ENCODE data around the gene PDP2. TPM values are rescaled to one million over a fixed set of nuclear protein-coding genes. Genes with fewer than 3 reads are reported as not detected.

The PDP2 gene
- total RNA-seq, 4 donors from 2014 or later: 4.9 to 36.2 (median 11.5) TPM

DNA sequence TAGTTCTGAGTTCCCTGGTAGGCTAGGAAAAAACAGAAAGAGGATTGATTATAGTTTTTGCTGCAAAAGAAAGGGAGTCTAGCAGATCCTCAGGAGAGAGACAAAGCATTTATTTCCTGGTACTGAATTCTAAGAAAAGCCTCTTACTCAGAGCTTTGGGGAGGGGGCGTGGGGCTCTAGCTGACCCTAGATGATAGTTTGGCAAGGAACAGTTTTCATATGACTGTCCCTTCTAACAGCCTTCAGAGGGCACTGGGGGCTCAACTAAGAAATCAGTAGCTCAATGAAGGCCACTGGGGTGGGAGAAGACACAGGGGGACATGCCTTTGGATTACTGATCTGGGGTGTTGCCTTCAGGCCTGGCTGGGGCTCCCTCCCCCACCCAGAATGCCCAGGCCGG, 32.1 kb upstream of the PDP2 start:
- TF ChIP-seq POLR2A (IDR thresholded peaks at IDR 0.05) (no peak), POLR2AphosphoS5 (IDR thresholded peaks at IDR 0.05) (no peak), EP300 (IDR thresholded peaks at IDR 0.05; ENCODE audit: low read depth) (no peak)
- TF ChIP-seq, protein P1, sequence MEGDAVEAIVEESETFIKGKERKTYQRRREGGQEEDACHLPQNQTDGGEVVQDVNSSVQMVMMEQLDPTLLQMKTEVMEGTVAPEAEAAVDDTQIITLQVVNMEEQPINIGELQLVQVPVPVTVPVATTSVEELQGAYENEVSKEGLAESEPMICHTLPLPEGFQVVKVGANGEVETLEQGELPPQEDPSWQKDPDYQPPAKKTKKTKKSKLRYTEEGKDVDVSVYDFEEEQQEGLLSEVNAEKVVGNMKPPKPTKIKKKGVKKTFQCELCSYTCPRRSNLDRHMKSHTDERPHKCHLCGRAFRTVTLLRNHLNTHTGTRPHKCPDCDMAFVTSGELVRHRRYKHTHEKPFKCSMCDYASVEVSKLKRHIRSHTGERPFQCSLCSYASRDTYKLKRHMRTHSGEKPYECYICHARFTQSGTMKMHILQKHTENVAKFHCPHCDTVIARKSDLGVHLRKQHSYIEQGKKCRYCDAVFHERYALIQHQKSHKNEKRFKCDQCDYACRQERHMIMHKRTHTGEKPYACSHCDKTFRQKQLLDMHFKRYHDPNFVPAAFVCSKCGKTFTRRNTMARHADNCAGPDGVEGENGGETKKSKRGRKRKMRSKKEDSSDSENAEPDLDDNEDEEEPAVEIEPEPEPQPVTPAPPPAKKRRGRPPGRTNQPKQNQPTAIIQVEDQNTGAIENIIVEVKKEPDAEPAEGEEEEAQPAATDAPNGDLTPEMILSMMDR (IDR thresholded peaks at IDR 0.05): no peak
- Histone ChIP-seq H3K36me3 (no peaks in the 10 kb centered on the region), H3K9me3 (no peaks in the 10 kb centered on the region), H3K27me3 (peaks cover 32% of the 10 kb centered on the region), H3K4me1 (peaks cover 4 to 14% (median 12%) of the 10 kb centered on the region in 4 donors), H3K4me3 (no peak overlapping the region), H3K27ac (no peak overlapping the region)
- 83 to 86% methylated on average over 1 to 2 of the region's 2 CpGs for WGBS, 2 donors (ENCODE audit: low coverage in 1 of 2)
- in situ Hi-C loops (cut with MboI; ENCODE audit: low pct_ligation_motif_present in 1 of 4, low pct_unique_long_range_greater_than_20kb in 1 of 4, low sequenced_read_pairs in 3 of 4) (no loop called here), intact Hi-C loops (cut with DNase I; ENCODE audit: low total_unique reads) (loop anchor here (2.0 kb wide), 1 partner anchor 45 kb away; no protein-coding TSS in a partner anchor)
- DNase-seq: no peak

DNA sequence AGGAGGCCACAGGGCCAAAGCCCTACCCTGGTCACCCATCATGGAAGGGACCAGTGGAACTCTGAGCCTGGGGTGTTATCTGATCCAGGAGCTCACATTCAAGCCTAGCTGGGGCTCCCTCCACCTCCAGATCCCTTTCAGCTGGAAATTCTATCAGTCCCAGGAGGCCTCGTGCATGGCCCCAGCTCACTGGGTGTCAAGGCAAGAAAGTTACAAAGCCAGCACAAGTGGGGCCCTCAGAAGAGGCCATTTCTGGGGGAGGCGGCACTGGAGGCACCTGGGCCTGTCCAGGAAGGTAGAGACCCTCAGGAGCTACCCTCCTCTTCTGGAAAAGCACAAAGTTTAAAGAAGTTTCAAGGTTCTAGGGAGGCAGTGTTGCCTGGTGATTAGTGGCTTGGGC, 31.3 kb upstream of the PDP2 start:
- Histone ChIP-seq H3K4me3 (no peak overlapping the region), H3K27me3 (peaks cover 28% of the 10 kb centered on the region), H3K36me3 (no peaks in the 10 kb centered on the region), H3K9me3 (no peaks in the 10 kb centered on the region), H3K27ac (no peak overlapping the region), H3K4me1 (peaks cover 4 to 13% (median 12%) of the 10 kb centered on the region in 4 donors)
- no peak for DNase-seq
- in situ Hi-C loops (cut with MboI; ENCODE audit: low pct_ligation_motif_present in 1 of 4, low pct_unique_long_range_greater_than_20kb in 1 of 4, low sequenced_read_pairs in 3 of 4) (no loop called here), intact Hi-C loops (cut with DNase I; ENCODE audit: low total_unique reads) (loop anchor here (2.0 kb wide), 1 partner anchor 46 kb away; no protein-coding TSS in a partner anchor)
- WGBS, 2 donors (ENCODE audit: low coverage in 1 of 2): 93% methylated on average over 2 of the region's 2 CpGs; no CpG with 5 or more reads in 1 of the 2 donors
- TF ChIP-seq POLR2A (IDR thresholded peaks at IDR 0.05): no peak
- TF ChIP-seq EP300 (IDR thresholded peaks at IDR 0.05; ENCODE audit: low read depth): no peak
- TF ChIP-seq, protein P1 (IDR thresholded peaks at IDR 0.05): no peak
- TF ChIP-seq POLR2AphosphoS5 (IDR thresholded peaks at IDR 0.05): no peak

DNA sequence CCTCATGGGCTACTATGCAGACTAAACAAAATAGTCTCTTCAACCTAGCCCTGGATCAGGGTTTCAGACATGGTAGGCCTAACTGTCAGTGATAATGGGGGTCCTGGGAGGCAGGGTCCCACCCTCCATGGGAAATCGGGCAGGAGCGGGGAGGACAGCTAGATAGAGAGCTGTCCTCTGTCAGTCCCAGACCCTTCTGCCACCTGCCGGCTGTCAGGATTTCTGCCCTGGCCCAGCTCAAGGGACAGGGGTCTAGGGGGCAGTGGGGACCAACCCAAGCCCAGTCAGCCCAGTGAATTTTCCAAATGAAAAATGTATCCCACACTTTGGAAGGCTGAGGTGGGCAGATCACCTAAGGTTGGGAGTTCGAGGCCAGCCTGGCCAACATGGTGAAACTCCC, 30.8 kb upstream of the PDP2 start:
- WGBS, 2 donors (ENCODE audit: low coverage in 1 of 2): 92% methylated on average over 4 of the region's 4 CpGs; no CpG with 5 or more reads in 1 of the 2 donors
- TF ChIP-seq POLR2A (IDR thresholded peaks at IDR 0.05) (no peak), POLR2AphosphoS5 (IDR thresholded peaks at IDR 0.05) (no peak), EP300 (IDR thresholded peaks at IDR 0.05; ENCODE audit: low read depth) (no peak)
- TF ChIP-seq, protein P1 (IDR thresholded peaks at IDR 0.05): no peak
- in situ Hi-C loops (cut with MboI; ENCODE audit: low pct_ligation_motif_present in 1 of 4, low pct_unique_long_range_greater_than_20kb in 1 of 4, low sequenced_read_pairs in 3 of 4): no loop called here
- DNase-seq: no peak
- no peaks in the 10 kb centered on the region for H3K36me3 ChIP-seq
- no peak overlapping the region for H3K4me3 ChIP-seq
- peaks cover 22% of the 10 kb centered on the region for H3K27me3 ChIP-seq
- no peaks in the 10 kb centered on the region for H3K9me3 ChIP-seq
- peaks cover 0 to 8% (median 6%) of the 10 kb centered on the region in 4 donors for H3K4me1 ChIP-seq
- no peak overlapping the region for H3K27ac ChIP-seq
- intact Hi-C loops (cut with DNase I; ENCODE audit: low total_unique reads): loop anchor here (2.0 kb wide), 1 partner anchor 47 kb away; no protein-coding TSS in a partner anchor

DNA sequence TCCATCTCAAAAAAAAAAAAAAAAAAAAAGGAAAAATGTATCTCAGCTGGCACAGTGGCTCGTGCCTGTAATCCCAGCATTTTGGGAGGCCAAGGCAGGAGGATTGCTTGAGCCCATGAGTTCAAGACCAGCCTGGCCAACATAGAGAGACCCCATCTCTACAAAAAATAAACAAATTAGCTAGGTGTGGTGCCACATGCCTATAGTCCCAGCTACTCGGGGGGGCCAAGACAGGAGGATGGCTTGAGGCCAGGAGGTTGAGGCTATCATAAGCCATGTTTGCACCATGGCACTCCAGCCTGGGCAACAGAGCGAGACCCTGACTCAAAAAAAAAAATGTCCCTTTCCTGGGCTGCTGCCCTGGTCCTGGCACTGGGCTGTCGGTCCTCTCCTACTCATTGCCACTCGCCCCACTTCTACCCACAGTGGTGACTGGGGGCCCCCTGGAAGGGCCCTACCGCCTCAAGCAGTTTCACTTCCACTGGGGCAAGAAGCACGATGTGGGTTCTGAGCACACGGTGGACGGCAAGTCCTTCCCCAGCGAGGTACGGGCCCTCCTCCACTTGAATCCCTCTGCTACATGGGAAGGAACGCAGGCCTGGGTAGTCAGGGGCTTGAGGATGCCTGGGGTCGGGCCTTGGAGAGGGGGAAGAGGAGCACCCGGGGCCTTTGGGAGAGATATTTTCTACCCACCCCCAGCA, 30.1 kb upstream of the PDP2 start:
- in situ Hi-C loops (cut with MboI; ENCODE audit: low pct_ligation_motif_present in 1 of 4, low pct_unique_long_range_greater_than_20kb in 1 of 4, low sequenced_read_pairs in 3 of 4): loop anchor here (25.0 kb wide), 1 partner anchor 438 kb away; no protein-coding TSS in a partner anchor
- 60 to 78% methylated on average over 1 to 14 of the region's 14 CpGs for WGBS, 2 donors (ENCODE audit: low coverage in 1 of 2)
- no peak for TF ChIP-seq POLR2A (IDR thresholded peaks at IDR 0.05)
- TF ChIP-seq, protein P1 (IDR thresholded peaks at IDR 0.05): no peak
- TF ChIP-seq POLR2AphosphoS5 (IDR thresholded peaks at IDR 0.05): no peak
- TF ChIP-seq EP300 (IDR thresholded peaks at IDR 0.05; ENCODE audit: low read depth): no peak

More for the DNA sequence above, 30.1 kb upstream of the PDP2 start:
- H3K27ac ChIP-seq: no peak overlapping the region
- intact Hi-C loops (cut with DNase I; ENCODE audit: low total_unique reads): no loop called here
- peaks cover 15% of the 10 kb centered on the region for H3K27me3 ChIP-seq
- peaks cover 0 to under 1% (median under 1%) of the 10 kb centered on the region in 4 donors for H3K4me1 ChIP-seq
- H3K9me3 ChIP-seq: no peaks in the 10 kb centered on the region
- H3K36me3 ChIP-seq: no peaks in the 10 kb centered on the region
- no peak for DNase-seq
- H3K4me3 ChIP-seq: no peak overlapping the region

All from transverse colon (tissue), 4 donors.